ENCODE results near the gene STMND1.

STMND1 gene

GRCh38 chr6:17097982-17098381 lies 3.9 kb upstream of the STMND1 start:
- H3K4me1 ChIP-seq (ENCODE audit: control insufficient read depth, insufficient read depth, low read length, unreplicated experiment), result peaks cover 6% of the 10 kb centered on the region
- H2AFZ ChIP-seq (ENCODE audit: low read length, unreplicated experiment), result no peak overlapping the region
- no peaks in the 10 kb centered on the region for H3K79me2 ChIP-seq (ENCODE audit: control insufficient read depth, insufficient read depth, low read length, unreplicated experiment)
- no peaks in the 10 kb centered on the region for H3K36me3 ChIP-seq (ENCODE audit: insufficient read depth, low read length)
- peaks cover 32% of the 10 kb centered on the region for H3K27me3 ChIP-seq (ENCODE audit: insufficient read depth, low read length)
- no peak overlapping the region for H3K27ac ChIP-seq (ENCODE audit: low read depth, low read length)
- H3K4me3 ChIP-seq (ENCODE audit: low read depth, low read length), result no peak overlapping the region

GRCh38 chr6:17098538-17098937 lies 3.3 kb upstream of the STMND1 start:
- H3K4me1 ChIP-seq (ENCODE audit: control insufficient read depth, insufficient read depth, low read length, unreplicated experiment), result peaks cover 6% of the 10 kb centered on the region
- no peak overlapping the region for H3K4me3 ChIP-seq (ENCODE audit: low read depth, low read length)
- H2AFZ ChIP-seq (ENCODE audit: low read length, unreplicated experiment), result no peak overlapping the region
- no peaks in the 10 kb centered on the region for H3K36me3 ChIP-seq (ENCODE audit: insufficient read depth, low read length)
- H3K27me3 ChIP-seq (ENCODE audit: insufficient read depth, low read length), result peaks cover 34% of the 10 kb centered on the region
- H3K79me2 ChIP-seq (ENCODE audit: control insufficient read depth, insufficient read depth, low read length, unreplicated experiment), result no peaks in the 10 kb centered on the region
- no peak overlapping the region for H3K27ac ChIP-seq (ENCODE audit: low read depth, low read length)

- Histone ChIP-seq H3K27ac (ENCODE audit: low read depth, low read length) (no peak overlapping the region), H2AFZ (ENCODE audit: low read length, unreplicated experiment) (no peak overlapping the region), H3K36me3 (ENCODE audit: insufficient read depth, low read length) (no peaks in the 10 kb centered on the region), H3K4me1 (ENCODE audit: control insufficient read depth, insufficient read depth, low read length, unreplicated experiment) (peaks cover 6% of the 10 kb centered on the region), H3K27me3 (ENCODE audit: insufficient read depth, low read length) (peaks cover 34% of the 10 kb centered on the region), H3K4me3 (ENCODE audit: low read depth, low read length) (no peak overlapping the region), H3K79me2 (ENCODE audit: control insufficient read depth, insufficient read depth, low read length, unreplicated experiment) (no peaks in the 10 kb centered on the region)
Measured at GRCh38 chr6:17099401-17100059, 2.3 kb upstream of the STMND1 start.

GRCh38 chr6:17100806-17101205 lies 1.0 kb upstream of the STMND1 start:
- Histone ChIP-seq H3K36me3 (ENCODE audit: insufficient read depth, low read length) (no peaks in the 10 kb centered on the region), H3K27ac (ENCODE audit: low read depth, low read length) (no peak overlapping the region), H3K79me2 (ENCODE audit: control insufficient read depth, insufficient read depth, low read length, unreplicated experiment) (no peaks in the 10 kb centered on the region), H2AFZ (ENCODE audit: low read length, unreplicated experiment) (no peak overlapping the region), H3K27me3 (ENCODE audit: insufficient read depth, low read length) (peaks cover 34% of the 10 kb centered on the region), H3K4me1 (ENCODE audit: control insufficient read depth, insufficient read depth, low read length, unreplicated experiment) (peaks cover 6% of the 10 kb centered on the region), H3K4me3 (ENCODE audit: low read depth, low read length) (no peak overlapping the region)

GRCh38 chr6:17102258-17102870 lies 514 bp downstream of the STMND1 start:
- peak overlapping the region; percentile 70 for H3K4me3 ChIP-seq (ENCODE audit: low read depth, low read length)
- H3K27ac ChIP-seq (ENCODE audit: low read depth, low read length), result no peak overlapping the region
- peaks cover 34% of the 10 kb centered on the region for H3K27me3 ChIP-seq (ENCODE audit: insufficient read depth, low read length)
- H3K4me1 ChIP-seq (ENCODE audit: control insufficient read depth, insufficient read depth, low read length, unreplicated experiment), result peaks cover 6% of the 10 kb centered on the region
- H2AFZ ChIP-seq (ENCODE audit: low read length, unreplicated experiment), result peak overlapping the region; percentile 71
- H3K79me2 ChIP-seq (ENCODE audit: control insufficient read depth, insufficient read depth, low read length, unreplicated experiment), result no peaks in the 10 kb centered on the region
- H3K36me3 ChIP-seq (ENCODE audit: insufficient read depth, low read length), result no peaks in the 10 kb centered on the region

- peaks cover 1% of the 10 kb centered on the region for H3K4me1 ChIP-seq (ENCODE audit: control insufficient read depth, insufficient read depth, low read length, unreplicated experiment)
- no peak overlapping the region for H3K4me3 ChIP-seq (ENCODE audit: low read depth, low read length)
- no peaks in the 10 kb centered on the region for H3K36me3 ChIP-seq (ENCODE audit: insufficient read depth, low read length)
- H3K79me2 ChIP-seq (ENCODE audit: control insufficient read depth, insufficient read depth, low read length, unreplicated experiment), result no peaks in the 10 kb centered on the region
- H2AFZ ChIP-seq (ENCODE audit: low read length, unreplicated experiment), result no peak overlapping the region
- H3K27me3 ChIP-seq (ENCODE audit: insufficient read depth, low read length), result peaks cover 34% of the 10 kb centered on the region
- no peak overlapping the region for H3K27ac ChIP-seq (ENCODE audit: low read depth, low read length)
Measured at GRCh38 chr6:17103715-17104114, 1.9 kb downstream of the STMND1 start.

- Histone ChIP-seq H3K79me2 (ENCODE audit: control insufficient read depth, insufficient read depth, low read length, unreplicated experiment) (no peaks in the 10 kb centered on the region), H2AFZ (ENCODE audit: low read length, unreplicated experiment) (no peak overlapping the region), H3K36me3 (ENCODE audit: insufficient read depth, low read length) (no peaks in the 10 kb centered on the region)
Measured at GRCh38 chr6:17107863-17108262, 6.0 kb downstream of the STMND1 start.

GRCh38 chr6:17115251-17116116 lies 13.6 kb downstream of the STMND1 start:
- Histone ChIP-seq H2AFZ (ENCODE audit: low read length, unreplicated experiment) (peak overlapping the region; percentile 27), H3K27me3 (ENCODE audit: insufficient read depth, low read length) (no peaks in the 10 kb centered on the region), H3K79me2 (ENCODE audit: control insufficient read depth, insufficient read depth, low read length, unreplicated experiment) (no peaks in the 10 kb centered on the region), H3K4me1 (ENCODE audit: control insufficient read depth, insufficient read depth, low read length, unreplicated experiment) (peaks cover 10% of the 10 kb centered on the region), H3K27ac (ENCODE audit: low read depth, low read length) (peak overlapping the region; percentile 35; the same call in 1 of the 2 replicates), H3K36me3 (ENCODE audit: insufficient read depth, low read length) (no peaks in the 10 kb centered on the region), H3K4me3 (ENCODE audit: low read depth, low read length) (peak overlapping the region; percentile 30; the same call in 1 of the 2 replicates)

More at GRCh38 chr6:17107863-17108262, 6.0 kb downstream of the STMND1 start:
- Histone ChIP-seq H3K4me3 (ENCODE audit: low read depth, low read length) (no peak overlapping the region), H3K27me3 (ENCODE audit: insufficient read depth, low read length) (peaks cover 4% of the 10 kb centered on the region), H3K27ac (ENCODE audit: low read depth, low read length) (no peak overlapping the region), H3K4me1 (ENCODE audit: control insufficient read depth, insufficient read depth, low read length, unreplicated experiment) (no peaks in the 10 kb centered on the region)

- no peaks in the 10 kb centered on the region for H3K36me3 ChIP-seq (ENCODE audit: insufficient read depth, low read length)
- H2AFZ ChIP-seq (ENCODE audit: low read length, unreplicated experiment), result no peak overlapping the region
- H3K4me3 ChIP-seq (ENCODE audit: low read depth, low read length), result peak overlapping the region; percentile 30; the same call in 1 of the 2 replicates
- H3K27me3 ChIP-seq (ENCODE audit: insufficient read depth, low read length), result no peaks in the 10 kb centered on the region
- 0 out of 2 replicates have a peak overlapping the region, but pooled peaks have one; percentile 33 for H3K27ac ChIP-seq (ENCODE audit: low read depth, low read length)
- H3K79me2 ChIP-seq (ENCODE audit: control insufficient read depth, insufficient read depth, low read length, unreplicated experiment), result no peaks in the 10 kb centered on the region
- peaks cover 10% of the 10 kb centered on the region for H3K4me1 ChIP-seq (ENCODE audit: control insufficient read depth, insufficient read depth, low read length, unreplicated experiment)
Measured at GRCh38 chr6:17116117-17116440, 14.2 kb downstream of the STMND1 start.

GRCh38 chr6:17120019-17120418 lies 18.2 kb downstream of the STMND1 start:
- Histone ChIP-seq H3K36me3 (ENCODE audit: insufficient read depth, low read length) (no peaks in the 10 kb centered on the region), H3K27ac (ENCODE audit: low read depth, low read length) (no peak overlapping the region), H3K4me3 (ENCODE audit: low read depth, low read length) (no peak overlapping the region), H3K27me3 (ENCODE audit: insufficient read depth, low read length) (no peaks in the 10 kb centered on the region), H2AFZ (ENCODE audit: low read length, unreplicated experiment) (no peak overlapping the region), H3K79me2 (ENCODE audit: control insufficient read depth, insufficient read depth, low read length, unreplicated experiment) (no peaks in the 10 kb centered on the region), H3K4me1 (ENCODE audit: control insufficient read depth, insufficient read depth, low read length, unreplicated experiment) (peaks cover 10% of the 10 kb centered on the region)

All from ACC112 (cell line).